Endometrium (tissue), 2 donors: ENCODE measurements around the gene FARP1.

Source experiments
- FAIRE-seq: peaks from 2 replicates; lab custom pipeline; 2012; peaks lifted over from hg19 to GRCh38; lab: Jason Lieb, UNC
- donor health status: control.
- donor health status: control.

FARP1 gene

DNA sequence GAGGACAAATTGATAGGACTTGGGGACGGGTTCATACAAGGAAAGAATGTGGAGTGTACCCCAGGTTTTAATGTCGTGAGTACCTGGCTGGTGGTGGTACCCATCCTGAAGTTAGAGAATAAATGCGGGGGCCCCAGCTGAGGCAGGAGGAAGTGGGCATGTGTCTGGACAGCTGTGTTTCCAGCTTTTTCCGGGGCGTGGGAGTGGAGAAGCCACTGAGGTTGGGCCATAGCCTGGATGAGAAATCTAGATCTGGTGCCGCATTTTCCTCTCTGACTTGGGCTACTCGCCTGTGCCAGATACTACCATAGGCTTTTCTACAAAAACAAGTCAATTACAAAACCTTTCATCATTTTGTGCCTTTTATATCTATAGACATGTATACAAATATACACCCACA, 286.6 kb downstream of the FARP1 start:
- no peak for FAIRE-seq

DNA sequence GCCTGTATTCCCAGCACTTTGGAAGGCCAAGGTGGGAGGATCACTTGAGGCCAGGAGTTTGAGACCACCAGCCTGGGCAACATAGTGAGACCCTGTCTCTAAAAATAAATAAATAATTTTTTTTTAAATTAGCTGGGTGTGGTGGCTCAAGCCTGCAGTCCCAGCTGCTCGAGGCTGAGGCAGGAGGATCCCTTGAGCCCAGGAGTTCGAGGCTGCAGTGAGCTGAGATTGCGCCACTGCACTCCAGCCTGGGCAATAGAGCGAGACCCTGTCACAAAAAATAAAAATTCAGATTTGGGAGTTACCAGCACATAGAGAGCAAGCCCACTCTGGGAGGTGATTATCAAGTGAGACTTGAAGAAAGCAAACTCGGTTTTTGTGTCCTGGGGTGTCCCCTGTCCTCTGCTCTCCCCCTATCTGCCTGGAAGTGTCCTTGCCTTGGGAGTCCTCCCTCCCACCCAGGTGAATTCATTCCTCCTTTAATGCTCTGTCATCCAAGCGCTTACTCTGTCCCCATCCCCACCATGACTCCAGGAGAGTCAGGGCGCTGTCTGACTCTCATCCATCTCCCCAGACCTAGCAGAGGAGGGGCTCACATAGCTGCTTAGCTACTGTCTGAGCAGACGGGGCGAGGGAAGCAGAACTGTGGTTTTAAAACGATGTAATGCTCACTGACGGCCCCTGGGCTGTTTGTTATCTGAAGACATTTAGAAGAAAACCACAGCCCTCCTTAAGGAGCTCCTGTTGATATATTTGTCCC, 287.3 kb downstream of the FARP1 start:
- no peak for FAIRE-seq

DNA sequence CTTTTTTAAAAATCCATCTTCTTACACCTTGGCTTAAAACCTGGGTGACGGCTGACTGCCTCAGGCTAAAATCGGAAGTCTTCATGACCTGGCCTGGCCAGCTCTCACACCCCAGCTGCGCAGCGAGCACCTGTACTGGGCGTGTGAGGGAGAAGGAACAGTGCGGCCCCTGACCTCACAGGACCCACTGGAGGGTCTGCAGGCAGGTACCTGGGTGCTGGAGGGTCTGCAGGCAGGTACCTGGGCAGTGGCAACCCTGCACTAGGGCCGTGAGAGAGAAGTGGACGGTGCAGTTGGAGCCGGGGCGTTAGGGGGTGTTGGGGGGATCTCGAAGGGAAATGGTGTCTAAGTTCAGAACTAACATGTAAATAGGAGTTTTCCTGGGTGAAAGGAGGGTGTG, 289.7 kb downstream of the FARP1 start:
- no peak for FAIRE-seq

DNA sequence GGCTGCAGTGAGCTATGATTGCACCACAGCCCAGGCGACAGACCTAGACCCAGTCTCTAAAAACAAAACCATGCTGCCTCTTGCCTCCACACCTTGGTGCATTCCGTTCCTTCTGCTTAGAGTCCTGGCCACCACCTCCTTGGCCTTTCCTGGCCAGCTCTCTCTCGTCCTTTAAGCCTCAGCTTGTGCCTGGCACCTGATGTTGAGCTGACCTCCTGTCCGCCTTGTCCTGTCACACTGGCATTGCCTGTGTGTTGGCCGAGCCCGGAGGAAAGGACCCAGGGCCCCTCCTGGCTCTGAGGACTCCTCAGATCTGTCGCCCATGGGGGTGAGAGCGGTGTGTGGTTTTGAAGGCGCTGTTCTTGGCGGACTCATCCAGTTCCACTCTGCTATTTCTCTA, 290.8 kb downstream of the FARP1 start:
- FAIRE-seq: no peak

DNA sequence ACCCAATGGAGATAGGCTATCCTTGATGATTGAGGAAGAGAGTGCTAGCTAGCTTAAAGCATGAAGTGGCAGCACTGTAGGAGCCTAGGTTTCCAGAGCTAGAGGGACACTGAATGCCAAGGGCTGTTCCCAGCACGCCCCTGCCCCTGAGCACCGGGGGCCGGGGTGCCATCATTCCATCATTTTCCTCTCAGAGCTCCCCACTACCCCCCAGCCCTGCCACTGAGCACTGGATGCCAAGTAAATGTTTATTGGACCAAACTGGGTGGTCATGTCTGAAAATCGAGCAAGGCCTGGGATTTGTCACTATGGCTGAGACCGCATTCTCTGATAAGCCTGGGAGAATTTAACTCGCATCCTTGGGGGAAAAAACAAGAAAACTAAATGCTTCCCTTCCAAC, 291.2 kb downstream of the FARP1 start:
- no peak for FAIRE-seq

DNA sequence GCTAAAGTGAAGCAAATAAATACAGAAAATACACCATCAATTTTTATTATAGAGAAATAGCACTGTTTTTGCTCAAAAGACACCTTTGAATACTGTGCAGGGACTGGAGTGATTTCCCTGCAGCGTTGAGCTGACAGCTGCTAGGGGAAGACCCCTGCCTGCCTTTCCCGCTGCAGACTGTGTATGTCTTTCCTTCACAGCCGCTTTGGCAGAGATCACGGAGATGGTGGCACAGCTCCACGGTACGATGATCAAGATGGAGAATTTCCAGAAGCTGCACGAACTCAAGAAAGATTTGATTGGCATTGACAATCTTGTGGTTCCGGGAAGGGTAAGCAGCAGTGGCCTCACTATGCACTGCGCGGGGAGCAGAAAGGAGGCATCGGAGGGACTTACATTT, 292.5 kb downstream of the FARP1 start:
- FAIRE-seq: no peak

DNA sequence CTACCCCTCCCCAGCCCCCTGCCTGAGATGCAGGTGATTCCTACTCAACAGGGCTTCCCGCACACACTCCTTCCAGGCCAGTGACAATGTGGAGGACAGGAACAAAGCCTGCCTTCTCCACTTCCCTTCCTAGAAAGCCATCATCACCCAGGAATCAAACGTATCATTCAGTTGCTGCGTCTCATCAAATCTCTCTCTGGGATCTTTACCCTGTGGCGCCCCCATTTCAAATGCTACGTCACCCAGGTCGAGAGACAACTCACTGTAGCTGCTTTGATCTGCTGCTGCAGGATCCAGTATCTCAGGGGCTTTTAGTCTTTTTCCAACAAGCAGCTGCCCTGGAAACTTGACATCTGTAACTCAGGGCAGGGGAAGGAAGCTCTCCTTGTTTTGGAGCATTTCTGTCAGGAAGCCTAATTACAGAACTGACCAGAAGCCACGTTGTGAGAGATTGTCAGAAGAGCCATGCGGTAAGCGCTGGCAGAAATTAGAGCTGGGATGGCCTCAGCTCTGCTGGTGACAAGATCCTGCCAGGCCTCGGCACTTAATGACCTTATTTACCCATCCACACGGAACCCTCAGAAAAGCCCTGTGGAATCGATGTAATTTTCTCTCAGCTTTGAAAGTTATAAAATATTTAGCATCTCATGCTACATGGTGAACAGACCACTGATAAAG, 293.5 kb downstream of the FARP1 start:
- FAIRE-seq: no peak

DNA sequence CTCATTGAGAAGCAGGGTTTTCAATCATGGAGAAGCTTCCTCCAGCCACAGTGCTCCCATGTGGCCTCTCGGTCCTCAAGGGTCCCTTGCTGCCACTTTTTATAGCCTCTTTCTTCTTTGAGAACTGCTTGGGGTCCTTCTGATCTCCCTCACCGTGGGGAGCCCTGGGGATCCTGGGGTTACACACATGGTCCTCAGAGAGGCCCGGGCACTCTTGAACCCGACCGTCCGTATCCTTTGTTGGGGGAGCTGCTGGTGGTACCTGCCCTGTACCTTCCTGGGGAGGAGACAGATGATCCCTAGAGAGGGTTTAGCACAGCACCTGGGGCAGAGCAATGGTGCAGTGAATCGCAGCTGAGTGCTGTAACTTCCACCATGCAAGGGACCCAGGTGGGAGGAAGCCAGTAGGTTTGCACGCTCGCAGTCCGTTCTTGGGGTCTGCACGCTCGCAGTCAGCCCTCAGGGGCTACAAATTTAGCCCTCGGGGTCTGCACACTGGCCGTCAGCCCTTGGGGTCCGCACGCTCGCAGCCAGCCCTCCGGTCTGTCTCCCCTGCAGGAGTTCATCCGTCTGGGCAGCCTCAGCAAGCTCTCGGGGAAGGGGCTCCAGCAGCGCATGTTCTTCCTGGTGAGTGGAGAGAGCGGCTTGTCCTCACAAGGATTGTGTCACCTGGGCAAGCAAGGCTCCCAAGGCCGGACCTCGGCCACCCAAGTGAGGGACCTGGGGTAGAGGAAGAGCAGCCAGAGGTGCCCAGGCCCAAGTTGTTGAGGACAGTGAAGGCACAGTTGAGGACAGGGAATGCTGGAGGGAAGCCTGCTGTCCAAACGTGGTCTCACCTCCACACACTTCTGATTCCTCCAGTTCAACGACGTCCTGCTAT, 295.6 kb downstream of the FARP1 start:
- FAIRE-seq: no peak

DNA sequence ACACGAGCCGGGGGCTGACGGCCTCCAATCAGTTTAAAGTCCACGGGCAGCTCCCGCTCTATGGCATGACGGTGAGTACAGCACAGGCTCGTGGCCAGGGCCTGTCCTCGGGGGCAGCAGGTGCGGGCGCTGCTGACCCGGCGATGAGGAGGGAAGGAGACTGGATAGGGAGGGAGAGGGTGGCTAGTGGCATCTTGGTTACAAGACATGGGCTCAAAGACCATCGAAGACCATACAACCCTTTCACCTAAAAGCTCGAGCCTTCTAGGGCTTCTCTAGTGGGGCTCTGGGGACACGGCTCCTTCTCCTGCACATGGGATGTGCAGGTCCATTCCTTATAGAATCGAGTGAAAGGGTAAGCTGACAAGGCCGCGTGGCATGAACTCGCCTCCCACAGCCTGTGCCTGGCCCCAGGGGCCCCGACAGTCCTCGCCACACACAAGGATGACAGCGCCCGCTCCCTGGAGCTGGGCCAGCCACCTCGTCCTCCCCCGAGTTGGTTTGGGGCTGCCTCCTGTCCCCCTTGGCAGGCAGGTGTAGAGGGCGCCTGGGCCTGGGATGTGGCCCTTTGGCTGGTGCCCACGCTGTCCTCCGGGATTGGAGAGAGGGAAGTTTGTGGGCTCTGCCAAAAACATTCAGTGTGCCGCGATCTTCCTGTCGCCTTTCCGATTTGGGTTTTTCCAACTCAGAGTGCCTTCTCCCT, 296.4 kb downstream of the FARP1 start:
- no peak for FAIRE-seq

DNA sequence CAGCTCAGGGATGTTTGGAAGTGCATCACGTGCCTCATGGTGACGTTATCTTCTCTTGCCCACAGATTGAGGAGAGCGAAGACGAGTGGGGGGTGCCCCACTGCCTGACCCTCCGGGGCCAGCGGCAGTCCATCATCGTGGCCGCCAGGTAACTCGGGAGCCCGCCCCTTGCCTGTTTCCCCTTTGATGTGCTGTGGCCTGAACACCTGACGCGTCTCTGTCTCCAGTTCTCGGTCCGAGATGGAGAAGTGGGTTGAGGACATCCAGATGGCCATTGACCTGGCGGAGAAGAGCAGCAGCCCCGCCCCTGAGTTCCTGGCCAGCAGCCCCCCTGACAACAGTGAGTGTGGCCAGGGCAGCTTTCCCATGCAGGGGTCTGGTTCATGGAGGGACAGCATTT, 297.0 kb downstream of the FARP1 start:
- no peak for FAIRE-seq

DNA sequence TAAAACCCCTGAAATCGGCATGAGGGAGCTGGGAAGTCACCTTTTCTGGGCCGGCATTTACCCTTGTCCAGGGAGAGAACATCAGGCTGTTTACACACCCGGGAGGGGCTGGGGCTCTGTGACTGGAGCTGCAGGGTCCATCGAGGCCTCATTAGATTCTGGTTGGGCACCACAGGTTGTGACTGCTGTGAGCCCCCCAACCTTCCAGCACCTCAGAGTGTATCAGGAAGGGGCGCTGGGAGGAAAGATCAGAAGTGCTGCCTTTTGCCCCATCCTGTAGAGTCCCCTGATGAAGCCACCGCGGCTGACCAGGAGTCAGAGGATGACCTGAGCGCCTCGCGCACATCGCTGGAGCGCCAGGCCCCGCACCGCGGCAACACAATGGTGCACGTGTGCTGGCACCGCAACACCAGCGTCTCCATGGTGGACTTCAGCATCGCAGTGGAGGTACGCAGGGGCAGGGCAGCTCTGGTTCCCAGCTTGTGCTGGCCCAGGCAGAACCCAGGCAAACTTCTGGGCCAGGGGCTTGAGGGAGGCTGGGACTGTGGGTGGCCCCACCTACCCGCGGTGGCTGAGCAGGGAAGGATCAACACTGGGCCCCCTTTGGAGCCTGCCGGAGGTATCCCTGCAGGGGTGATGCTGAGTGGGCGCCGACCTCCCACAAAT, 297.6 kb downstream of the FARP1 start:
- FAIRE-seq: no peak

DNA sequence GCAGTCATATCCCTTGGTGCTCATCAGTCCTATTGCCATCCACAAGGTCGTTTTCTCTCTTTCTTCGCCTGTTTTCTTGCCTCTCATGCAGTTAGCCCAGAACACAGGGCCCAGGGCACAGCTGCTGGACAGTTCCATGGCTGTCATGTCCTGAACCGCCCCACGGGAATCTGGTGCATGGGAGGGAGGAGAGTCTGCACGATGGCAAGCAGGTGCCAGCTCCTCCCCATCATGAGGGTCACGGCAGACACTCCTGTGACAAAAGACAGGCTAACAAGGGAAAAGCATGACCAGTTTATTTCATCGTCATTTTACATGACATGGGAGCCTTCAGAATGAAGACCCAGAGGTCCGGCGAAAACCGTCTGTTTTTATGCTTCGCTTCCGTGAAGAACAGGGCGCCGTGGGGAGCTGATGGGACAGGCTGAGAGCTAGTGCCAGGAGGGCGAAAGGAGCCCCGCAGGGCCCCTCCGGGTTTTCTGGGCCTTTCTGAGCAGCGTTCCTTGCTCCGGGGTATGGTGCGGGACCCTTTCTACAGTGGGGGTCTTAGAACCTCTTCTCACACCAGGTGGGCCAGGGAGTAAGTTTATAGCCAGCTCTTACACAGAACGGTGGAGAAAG, 298.3 kb downstream of the FARP1 start:
- FAIRE-seq: no peak

DNA sequence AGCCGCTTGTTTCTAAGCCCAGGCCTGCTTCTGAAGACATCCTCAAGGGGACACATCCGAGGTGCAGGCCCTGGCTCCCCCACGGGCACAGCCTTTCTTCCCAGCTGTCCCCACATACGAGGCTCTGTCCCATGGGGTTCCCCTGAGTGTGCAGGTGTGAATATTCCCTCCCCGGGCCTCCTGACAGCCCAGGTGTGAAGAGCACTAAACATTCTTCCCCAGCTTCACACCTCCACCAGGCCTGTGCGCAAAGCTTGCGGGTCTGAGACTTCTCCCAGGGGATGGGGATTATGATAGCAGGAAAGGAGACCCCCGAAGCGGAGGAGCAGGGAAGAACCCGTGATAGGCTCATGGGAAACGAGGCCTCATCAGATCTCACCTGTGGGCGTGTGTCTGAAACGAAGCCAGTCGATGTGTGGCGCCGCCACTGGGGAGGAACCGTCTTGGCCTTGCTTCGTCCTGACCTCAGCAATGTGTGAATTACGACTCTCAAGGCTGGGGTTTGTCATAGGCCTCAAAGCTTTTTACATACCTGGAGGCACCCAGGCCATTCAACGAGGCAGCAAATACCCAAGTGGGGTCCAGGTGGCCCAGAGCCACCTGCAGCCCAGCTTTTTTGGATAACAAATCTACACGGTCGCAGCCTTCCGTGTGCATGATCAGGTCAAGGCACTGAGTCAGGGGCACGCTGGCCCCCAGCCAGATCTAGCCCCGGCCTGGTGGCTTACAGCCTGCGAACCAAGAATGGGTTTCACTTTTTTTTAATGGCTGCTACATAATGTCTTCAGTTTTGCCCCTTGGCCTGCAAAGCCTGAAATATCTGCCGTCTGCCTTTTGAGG, 299.7 kb downstream of the FARP1 start:
- no peak for FAIRE-seq

DNA sequence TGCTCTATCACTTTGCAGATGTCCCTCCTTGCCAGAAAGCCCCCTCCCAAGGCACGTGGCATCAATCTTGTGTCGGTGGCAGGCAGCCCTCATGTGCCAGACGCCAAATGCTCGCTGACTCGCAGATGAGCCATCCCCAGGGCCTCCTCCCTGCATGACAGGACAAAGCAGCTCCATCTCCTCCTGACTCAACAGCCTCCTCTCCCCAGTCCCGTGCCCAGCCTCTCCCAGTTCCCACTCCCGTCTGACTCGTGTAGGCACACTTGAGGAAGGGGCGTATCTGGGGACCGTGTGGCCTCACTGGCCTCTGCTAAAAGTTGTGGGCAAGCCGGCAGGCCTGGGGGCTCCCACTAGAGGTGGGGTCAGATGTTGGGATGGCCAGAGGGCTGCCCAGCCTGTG, 300.4 kb downstream of the FARP1 start:
- no peak for FAIRE-seq

DNA sequence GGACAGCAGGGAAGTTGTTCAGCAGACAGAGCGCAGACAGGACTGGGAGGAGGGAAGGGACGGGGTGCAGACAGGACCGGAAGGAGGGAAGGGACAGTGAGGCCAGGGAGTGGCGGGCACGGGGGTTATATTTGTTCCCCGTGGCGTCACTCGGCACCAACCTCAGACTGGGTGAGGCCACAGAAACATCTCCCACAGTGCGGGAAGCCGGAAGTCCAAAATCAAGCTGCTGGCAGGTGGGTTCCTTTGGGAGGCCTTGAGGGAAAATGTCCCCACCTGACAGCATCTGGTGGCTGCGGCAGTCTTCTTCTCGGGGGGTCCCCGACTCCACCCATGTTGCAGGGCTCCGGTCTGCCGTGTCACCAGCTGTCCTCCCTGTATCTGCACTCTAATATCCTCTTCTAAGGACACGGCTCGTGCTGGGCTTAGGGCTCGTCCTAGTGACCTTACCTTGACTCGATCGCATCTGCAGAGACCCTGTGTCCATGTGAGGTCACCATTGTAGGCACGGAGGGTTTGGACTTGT, 301.0 kb downstream of the FARP1 start:
- FAIRE-seq: no peak

DNA sequence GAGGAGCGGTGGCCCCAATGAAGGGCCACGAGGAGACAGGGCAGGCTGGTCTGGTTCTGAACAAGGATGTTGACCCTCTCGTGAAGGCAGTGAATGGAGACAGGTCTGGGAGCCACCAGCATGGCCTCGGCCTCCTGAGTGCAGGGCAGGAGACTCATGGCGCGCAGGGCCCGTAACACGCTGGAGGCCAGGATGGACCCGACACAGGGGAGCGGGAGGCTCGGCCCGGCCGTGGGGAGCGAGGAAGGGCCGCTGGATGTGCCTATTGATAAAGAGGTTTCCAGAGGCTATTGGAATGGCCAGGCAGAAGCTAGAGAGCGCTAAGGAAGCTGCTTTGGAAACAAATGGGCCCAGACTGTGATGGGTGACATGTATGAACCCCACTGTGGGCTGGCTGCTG, 301.5 kb downstream of the FARP1 start:
- FAIRE-seq: no peak

DNA sequence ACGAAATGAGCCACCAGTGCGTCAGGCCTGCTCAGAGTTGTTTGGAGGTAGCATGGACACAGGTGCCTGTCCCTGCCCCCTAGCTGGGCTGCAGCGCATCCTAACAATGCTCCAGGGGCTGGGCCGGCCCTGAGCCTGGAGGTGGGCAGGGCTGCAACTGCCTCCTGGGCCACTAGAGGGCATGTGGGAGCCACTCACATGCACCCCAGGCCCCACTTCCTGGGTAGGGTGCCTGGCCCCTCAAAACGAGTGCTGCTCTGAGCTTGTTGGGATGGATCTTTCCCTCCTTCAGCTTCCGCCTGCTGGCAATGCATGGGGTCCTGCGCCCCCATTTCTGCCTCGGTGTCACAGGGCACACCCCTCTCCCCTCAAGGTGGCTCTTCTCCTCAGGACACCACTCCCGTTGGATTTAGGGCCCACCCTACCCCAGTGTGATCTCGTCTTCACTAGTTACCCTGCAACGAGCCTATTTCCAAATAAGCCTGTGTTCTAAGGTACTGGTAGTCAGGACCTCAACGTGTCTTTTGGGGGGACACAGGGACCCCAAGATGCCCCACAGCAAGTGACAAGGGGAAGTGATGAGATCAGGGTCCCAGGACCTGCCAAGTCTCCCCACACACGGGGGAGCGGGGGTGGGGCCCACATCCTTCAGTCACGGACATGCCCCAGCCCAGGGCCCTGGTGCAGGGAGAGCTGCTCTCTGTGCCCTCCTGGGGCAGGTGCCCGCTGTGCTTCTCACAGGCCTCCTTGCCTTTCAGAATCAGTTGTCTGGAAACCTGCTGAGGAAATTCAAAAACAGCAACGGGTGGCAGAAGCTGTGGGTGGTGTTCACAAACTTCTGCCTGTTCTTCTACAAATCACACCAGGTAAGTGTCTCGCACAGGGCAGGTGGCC, 302.7 kb downstream of the FARP1 start:
- FAIRE-seq: no peak

DNA sequence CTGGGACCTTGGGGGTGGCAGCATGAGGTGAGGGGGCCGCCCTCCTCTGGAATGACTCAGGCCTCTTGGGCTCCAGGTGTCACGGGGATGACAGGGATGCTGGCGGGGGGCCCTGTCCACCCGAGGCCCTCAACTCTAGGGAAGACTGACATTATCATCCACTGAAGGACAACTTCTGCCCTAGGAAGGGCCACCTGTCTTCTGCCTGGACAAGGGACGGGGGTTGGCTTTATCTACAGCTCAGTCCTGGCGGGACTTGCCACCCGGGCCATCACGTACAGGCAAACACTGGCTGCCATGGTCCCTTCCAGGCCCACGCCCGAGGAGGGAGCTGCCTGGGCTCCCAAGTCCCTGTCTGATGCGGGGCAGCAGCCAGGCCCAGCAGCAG, 303.3 kb downstream of the FARP1 start:
- FAIRE-seq: no peak

DNA sequence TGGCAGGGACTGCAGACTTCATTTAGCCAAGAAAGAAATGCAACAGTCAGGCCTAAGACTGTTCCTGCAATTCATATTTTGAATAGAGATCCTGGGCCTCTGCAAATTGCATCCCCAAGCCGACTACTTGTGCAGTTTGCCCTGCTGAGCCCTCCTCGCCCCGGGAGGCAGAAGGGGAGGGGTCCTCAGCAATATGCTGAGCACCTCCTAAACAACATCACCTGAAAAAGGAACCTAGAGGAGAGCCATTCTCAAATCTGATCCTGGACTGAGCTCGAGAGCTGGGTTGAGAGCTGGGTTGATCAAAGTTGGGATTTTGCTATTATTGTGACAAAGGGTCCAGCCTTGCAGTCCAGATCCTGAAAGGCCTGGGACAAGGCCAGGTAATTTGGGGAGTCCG, 304.2 kb downstream of the FARP1 start:
- no peak for FAIRE-seq
